ENCODE data around the gene RPL18A. TPM values are rescaled to one million over a fixed set of nuclear protein-coding genes. Genes with fewer than 3 reads are reported as not detected.

Gene RPL18A
- total RNA-seq, 4 donors from 2014 or later: 799 to 1,594 (median 1,135) TPM

DNA sequence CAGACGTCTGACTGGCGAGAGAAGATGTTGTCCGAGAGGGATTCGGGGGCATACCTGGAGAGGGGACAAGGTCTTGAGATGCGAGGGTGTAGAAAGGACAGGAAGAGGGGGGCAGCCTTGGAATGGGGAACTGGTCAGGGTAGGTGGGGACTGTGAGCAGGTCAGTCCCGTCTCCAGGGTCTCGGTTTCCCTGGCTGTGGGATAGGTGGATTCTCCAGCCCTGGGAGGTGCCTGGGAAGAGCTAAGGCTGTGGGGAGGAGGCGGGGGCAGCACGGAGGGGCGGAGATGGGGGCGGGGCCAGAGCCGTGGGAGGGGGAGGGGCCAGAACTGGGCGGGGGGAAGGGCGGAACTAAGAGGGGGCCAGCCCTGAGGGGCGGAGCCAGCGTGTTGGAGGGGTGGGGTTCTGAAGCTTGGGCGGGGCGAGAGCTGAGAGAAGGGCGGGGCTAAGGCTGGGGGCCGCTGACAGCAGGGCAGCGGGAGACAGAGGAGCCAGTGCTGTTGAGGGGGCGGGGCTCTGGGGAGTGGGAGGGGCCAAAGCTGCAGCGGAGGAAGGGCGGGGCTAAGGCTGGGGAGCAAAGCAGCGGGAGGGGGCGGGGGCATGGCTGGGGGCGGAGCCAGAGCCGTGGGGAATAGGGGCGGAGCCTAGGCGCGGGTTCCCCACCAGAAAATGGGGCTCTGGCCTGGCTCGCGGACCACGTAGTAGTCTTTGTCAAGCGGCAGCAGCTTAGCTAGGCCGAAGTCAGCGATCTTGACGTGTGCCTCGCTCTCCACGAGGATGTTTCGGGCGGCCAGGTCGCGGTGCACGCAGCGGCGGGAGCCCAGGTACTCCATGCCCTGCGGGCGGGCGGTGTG lies 28.9 kb upstream of the RPL18A start:
- Histone ChIP-seq H3K4me3 (peak overlapping the region in 1 of 2 donors; percentile 31), H3K27ac (no peak overlapping the region), H3K9me3 (no peaks in the 10 kb centered on the region), H3K4me1 (peaks cover 0 to 21% (median 0%) of the 10 kb centered on the region in 3 donors), H3K27me3 (peaks cover 98% of the 10 kb centered on the region), H3K36me3 (no peaks in the 10 kb centered on the region)
- TF ChIP-seq EP300 (IDR thresholded peaks at IDR 0.05) (no peak), POLR2AphosphoS5 (IDR thresholded peaks at IDR 0.05) (no peak), POLR2A (IDR thresholded peaks at IDR 0.05) (no peak)
- TF ChIP-seq, protein P1, sequence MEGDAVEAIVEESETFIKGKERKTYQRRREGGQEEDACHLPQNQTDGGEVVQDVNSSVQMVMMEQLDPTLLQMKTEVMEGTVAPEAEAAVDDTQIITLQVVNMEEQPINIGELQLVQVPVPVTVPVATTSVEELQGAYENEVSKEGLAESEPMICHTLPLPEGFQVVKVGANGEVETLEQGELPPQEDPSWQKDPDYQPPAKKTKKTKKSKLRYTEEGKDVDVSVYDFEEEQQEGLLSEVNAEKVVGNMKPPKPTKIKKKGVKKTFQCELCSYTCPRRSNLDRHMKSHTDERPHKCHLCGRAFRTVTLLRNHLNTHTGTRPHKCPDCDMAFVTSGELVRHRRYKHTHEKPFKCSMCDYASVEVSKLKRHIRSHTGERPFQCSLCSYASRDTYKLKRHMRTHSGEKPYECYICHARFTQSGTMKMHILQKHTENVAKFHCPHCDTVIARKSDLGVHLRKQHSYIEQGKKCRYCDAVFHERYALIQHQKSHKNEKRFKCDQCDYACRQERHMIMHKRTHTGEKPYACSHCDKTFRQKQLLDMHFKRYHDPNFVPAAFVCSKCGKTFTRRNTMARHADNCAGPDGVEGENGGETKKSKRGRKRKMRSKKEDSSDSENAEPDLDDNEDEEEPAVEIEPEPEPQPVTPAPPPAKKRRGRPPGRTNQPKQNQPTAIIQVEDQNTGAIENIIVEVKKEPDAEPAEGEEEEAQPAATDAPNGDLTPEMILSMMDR (IDR thresholded peaks at IDR 0.05): no peak
- 0 to 26% methylated on average over 3 to 7 of the region's 50 CpGs for WGBS, 2 donors (ENCODE audit: low coverage in 1 of 2)
- ATAC-seq: peak; percentile 52

DNA sequence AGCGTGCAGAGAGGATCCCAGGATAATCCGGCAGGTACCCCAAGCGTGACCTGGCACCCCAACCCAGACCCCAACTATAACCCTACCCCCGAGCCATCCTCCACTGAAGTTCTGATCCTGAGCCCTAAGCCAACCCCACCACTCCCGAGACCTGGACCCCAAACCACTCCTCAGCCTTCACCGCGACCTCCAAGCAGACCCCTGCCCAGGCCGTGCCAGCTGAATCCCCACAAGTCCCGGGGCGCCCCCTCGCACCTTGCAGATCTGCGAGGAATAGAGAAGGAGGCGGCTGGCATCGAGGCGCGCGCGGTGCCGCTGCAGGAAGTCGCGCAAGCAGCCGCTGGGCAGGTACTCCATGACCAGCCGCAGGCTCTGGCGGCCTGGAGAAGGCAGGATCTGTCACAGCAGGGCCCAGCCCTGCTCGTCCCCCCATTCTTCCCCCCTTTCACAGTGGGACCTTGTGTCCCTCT lies 28.3 kb upstream of the RPL18A start:
- Histone ChIP-seq H3K4me1 (peaks cover 0 to 21% (median 0%) of the 10 kb centered on the region in 3 donors), H3K4me3 (peak overlapping the region in 1 of 2 donors; percentile 31), H3K9me3 (no peaks in the 10 kb centered on the region), H3K36me3 (no peaks in the 10 kb centered on the region), H3K27ac (no peak overlapping the region), H3K27me3 (peaks cover 96% of the 10 kb centered on the region)
- 53% methylated on average over 14 of the region's 25 CpGs; no CpG with 5 or more reads in 1 of the 2 donors for WGBS, 2 donors (ENCODE audit: low coverage in 1 of 2)
- TF ChIP-seq, protein P1 (IDR thresholded peaks at IDR 0.05): no peak
- TF ChIP-seq EP300 (IDR thresholded peaks at IDR 0.05) (no peak), POLR2A (IDR thresholded peaks at IDR 0.05) (no peak)
- ATAC-seq: no peak

GRCh38 chr19:17832443-17833208 lies 27.1 kb upstream of the RPL18A start:
- ATAC-seq: no peak
- H3K4me1 ChIP-seq: peaks cover 0 to 21% (median 0%) of the 10 kb centered on the region in 3 donors
- H3K4me3 ChIP-seq: no peak overlapping the region
- TF ChIP-seq POLR2A (IDR thresholded peaks at IDR 0.05) (no peak), POLR2AphosphoS5 (IDR thresholded peaks at IDR 0.05) (no peak), EP300 (IDR thresholded peaks at IDR 0.05) (no peak)
- TF ChIP-seq, protein P1 (IDR thresholded peaks at IDR 0.05): no peak
- 82% methylated on average over 10 of the region's 17 CpGs; no CpG with 5 or more reads in 1 of the 2 donors for WGBS, 2 donors (ENCODE audit: low coverage in 1 of 2)
- no peaks in the 10 kb centered on the region for H3K36me3 ChIP-seq
- H3K27me3 ChIP-seq: peaks cover 87% of the 10 kb centered on the region
- no peak overlapping the region for H3K27ac ChIP-seq
- no peaks in the 10 kb centered on the region for H3K9me3 ChIP-seq

DNA sequence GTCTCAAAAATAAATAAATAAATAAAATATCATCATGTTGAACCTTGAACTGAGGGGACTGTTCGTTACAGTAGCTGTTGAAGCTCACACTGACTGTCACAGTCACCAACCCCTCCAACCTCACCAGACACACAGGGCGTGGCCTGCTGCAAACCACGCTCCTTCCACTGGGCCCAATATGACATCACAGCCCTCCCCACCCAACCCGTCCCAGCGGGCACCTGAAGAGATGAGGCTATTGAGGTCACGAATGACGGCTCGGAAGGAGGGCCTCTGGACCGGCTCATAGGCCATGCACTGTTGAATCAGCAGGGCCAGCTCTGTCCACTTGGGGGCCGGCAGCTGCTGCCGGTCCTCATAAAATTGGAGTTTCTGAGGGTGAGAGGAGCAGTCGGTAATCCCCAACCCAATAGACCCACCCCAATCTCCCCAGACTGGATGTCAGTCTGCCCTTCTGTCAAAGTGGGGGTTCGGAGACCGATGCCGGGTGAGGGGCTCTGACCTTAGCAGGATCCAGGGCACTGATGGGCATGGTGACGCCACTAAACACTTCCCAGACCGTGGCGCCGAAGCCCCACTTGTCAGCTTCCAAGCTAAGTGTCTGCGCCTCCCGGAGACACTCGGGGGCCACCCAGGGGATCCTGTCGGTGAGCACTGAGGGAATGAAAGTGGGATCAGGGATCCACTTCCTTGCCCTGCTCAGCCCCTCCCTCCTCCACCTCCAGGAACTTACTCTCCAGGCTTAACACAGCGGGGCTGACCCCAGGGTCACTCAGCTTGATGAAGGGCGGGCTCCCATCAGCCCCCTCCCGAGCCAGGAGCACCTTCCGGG lies 25.1 kb upstream of the RPL18A start:
- no peak overlapping the region for H3K27ac ChIP-seq
- no peak overlapping the region for H3K4me3 ChIP-seq
- no peak for ATAC-seq
- peaks cover 86% of the 10 kb centered on the region for H3K27me3 ChIP-seq
- peaks cover 0 to 21% (median 0%) of the 10 kb centered on the region in 3 donors for H3K4me1 ChIP-seq
- TF ChIP-seq POLR2A (IDR thresholded peaks at IDR 0.05): no peak
- TF ChIP-seq EP300 (IDR thresholded peaks at IDR 0.05): no peak
- TF ChIP-seq, protein P1 (IDR thresholded peaks at IDR 0.05): no peak
- TF ChIP-seq POLR2AphosphoS5 (IDR thresholded peaks at IDR 0.05): no peak
- no peaks in the 10 kb centered on the region for H3K36me3 ChIP-seq
- WGBS, 2 donors (ENCODE audit: low coverage in 1 of 2): 60 to 100% methylated on average over 1 of the region's 27 CpGs
- H3K9me3 ChIP-seq: no peaks in the 10 kb centered on the region
